HFF-Myc (cell line): ENCODE data around the gene ZNF652.
"Not testable (repeated sequence)": the region's sequence is repeated elsewhere in the genome, so short reads cannot be mapped to it uniquely, and the experiment has no call there.

Experiments
- DNase-seq: peaks from one replicate; pipeline ENCODE4 v3.0.0-alpha.2; 2011; ENCODE audit warnings: low read depth; ENCODE audit errors: extremely low read depth
- H3K4me3 ChIP-seq: replicated peaks from 2 replicates; pipeline ENCODE4 v1.5.1; 2011; ENCODE audit warnings: low read depth, mild to moderate bottlenecking, control low read depth, low read length
- TF ChIP-seq, protein P1 (sequence below): IDR thresholded peaks from 2 replicates; pipeline ENCODE4 v1.5.1; 2012; ENCODE audit warnings: mild to moderate bottlenecking, low read depth, low read length, control low read depth; ENCODE audit errors: missing control alignments

ZNF652 gene

DNA sequence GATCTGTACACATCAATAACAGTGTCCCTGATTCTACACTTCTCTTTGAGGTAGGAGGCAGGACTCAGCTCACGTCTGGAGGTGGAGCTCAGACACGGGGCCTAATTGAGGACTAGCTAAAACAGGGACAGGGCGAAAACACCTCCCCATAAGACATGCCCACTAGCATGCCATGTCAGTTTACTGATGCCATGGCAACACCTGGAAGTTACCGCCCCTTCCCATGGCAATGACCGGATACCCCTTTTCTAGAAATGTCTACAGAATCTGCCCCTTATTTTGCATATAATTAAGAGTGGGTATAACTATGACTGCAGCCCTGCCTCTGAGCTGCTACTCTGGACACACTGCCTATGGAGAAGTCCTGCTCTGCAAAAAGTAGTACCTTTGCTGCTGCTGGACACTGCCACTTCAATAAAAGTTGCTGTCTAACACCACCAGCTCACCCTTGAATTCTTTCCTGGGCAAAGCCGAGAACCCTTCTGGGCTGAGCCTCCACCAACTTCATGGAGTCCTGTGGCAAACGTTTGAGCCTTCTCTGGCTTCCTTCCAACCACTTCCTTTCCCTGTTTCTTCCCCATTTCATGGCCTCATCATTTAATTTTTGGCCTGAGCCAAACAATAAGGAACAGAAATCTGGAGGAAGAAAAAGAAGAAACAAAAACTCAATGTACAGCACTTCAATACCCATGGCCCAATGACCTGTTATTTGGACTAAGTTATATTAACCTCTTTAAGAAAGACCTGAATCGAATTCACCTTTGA lies 31.6 kb upstream of the ZNF652 start:
- no peak for DNase-seq
- TF ChIP-seq, protein P1, sequence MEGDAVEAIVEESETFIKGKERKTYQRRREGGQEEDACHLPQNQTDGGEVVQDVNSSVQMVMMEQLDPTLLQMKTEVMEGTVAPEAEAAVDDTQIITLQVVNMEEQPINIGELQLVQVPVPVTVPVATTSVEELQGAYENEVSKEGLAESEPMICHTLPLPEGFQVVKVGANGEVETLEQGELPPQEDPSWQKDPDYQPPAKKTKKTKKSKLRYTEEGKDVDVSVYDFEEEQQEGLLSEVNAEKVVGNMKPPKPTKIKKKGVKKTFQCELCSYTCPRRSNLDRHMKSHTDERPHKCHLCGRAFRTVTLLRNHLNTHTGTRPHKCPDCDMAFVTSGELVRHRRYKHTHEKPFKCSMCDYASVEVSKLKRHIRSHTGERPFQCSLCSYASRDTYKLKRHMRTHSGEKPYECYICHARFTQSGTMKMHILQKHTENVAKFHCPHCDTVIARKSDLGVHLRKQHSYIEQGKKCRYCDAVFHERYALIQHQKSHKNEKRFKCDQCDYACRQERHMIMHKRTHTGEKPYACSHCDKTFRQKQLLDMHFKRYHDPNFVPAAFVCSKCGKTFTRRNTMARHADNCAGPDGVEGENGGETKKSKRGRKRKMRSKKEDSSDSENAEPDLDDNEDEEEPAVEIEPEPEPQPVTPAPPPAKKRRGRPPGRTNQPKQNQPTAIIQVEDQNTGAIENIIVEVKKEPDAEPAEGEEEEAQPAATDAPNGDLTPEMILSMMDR = no peak
- H3K4me3 ChIP-seq = no peak overlapping the region

- TF ChIP-seq, protein P1 = no peak
- no peak for DNase-seq
- H3K4me3 ChIP-seq = no peak overlapping the region
These were observed 28.7 kb upstream of the ZNF652 start for GRCh38 chr17:49390548-49391324.

DNA sequence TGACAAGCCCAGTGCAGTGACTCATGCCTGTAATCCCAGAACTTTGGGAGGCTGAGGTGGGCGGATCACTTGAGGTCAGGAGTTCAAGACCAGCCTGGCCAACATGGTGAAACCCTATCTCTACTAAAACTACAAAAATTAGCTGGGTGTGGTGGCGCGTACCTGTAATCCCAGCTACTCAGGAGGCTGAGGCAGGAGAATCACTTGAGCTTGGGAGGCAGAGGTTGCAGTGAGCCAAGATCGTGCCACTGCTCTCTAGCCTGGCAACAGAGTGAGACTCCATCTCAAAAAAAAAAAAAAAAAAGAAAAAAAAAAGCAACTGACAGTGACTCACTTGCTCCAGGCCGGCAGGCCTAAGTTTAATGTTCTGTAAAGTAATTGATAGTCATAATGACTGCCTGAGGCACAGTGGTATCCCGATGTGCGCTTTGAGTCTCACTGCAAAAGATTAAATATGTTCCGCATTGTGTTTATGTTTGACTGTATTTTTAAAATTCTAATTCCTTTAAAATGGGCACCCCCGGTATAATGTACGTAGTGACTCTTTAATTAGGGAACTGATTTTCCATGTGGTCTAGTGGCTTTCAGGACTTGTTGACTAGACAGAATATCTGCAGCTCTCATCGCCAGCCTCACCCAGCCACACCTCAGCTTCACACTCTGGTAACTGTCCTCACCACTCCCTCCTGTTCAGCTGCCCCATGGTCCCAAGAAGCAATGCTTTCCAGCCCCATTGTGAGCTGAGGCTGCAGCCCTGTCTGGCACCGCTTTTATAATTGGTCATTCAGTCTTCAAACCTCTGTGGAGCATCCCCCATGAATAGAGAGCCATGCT lies 27.7 kb upstream of the ZNF652 start:
- DNase-seq, H3K4me3 ChIP-seq: not testable (repeated sequence)

DNA sequence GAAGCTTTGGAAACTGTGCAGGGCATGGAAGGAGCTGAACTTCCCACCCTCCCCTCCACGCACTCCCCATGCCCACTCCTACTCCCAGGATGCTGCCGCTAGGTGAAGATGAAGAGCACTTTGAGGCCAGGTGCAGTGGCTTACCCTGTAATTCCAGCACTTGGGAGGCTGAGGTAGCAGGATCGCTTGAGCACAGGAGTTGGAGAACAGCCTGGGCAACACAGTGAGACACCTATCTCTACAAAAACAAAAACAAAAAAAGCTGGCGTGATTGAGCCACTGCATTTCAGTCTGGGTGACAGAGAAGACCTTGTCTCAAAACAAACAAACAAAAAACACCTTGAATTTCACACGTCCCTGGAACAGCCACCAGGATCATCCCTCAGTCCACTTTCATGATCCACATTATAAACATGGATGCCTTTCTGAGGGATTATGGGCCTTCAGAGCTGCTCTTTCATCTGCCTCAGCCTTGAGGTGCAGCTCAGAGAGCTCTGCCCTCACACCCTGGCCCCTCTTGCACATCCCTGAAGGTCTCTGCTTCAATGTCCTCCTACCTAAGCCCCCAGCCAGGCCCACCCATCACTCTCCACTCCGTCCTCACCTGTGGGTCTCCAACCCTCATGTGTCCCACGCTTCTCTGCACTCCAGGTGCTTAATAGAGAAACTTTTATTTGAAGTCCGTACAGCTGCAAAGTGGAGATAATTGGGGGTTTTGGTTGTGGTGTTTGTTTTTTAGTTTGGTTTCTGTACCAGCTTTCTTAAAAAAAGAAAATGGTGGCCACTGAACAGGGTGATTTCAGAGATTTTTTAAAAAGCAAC lies 26.9 kb upstream of the ZNF652 start:
- TF ChIP-seq, protein P1 = no peak
- no peak for DNase-seq
- H3K4me3 ChIP-seq = no peak overlapping the region

DNA sequence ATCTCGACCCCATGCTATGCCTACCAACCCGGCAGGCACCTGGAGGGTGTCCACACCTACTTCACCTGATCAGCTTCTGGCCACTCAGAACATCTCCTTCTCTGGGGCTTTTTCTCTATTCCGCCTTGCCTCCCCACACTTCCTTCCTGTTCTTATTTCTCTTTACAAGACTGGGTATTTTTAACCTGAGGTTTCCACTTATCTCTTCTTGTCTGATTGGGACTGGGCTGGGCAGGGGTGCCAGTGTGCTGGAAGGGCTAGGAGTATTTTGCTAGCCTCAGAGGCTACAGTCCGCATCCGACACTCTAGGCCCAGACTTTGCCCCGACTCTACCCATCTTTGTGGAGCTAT lies 26.2 kb upstream of the ZNF652 start:
- TF ChIP-seq, protein P1 = no peak

DNA sequence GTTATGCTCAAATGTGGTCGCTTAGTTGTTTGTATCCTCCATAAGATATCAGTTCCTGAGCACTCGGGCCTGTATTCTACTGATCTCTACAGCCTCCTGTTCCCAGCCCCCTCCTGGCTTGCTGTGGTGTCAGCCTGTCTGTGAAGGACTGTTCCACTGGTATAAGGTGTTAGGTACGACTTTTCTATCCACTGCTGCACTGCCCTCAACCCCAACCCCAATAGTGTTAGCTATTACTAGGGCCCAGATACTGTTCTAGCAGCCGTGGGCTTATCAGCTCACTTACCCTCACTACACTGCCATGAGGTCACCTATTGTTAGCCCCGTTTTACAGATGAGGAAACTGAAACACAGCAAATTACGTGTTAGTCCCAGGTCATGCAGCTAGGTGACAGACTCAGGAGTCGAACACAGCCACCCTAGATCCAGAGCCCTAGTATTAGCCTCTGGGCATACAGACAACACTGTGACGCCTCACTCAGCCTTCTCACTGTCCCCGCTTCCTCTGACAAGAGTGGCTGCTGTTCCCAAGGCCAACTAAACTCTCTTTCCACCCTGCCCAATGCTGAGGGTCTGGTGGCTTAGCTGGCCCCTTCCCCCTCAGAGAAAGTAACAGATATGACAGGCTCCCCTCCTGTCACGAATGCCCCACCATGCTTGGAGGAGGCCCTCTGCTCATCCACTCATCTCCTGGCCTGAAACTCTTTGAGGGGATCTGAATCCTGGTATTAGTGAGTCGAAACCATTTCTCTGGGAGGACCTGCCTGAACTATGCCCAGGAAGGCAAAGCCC lies 25.6 kb upstream of the ZNF652 start:
- no peak for DNase-seq
- TF ChIP-seq, protein P1 = no peak
- no peak overlapping the region for H3K4me3 ChIP-seq

More for the DNA sequence above, 26.2 kb upstream of the ZNF652 start:
- H3K4me3 ChIP-seq = no peak overlapping the region
- DNase-seq = no peak
